ENCODE data around the gene BUB1B.

Gene BUB1B

DNA sequence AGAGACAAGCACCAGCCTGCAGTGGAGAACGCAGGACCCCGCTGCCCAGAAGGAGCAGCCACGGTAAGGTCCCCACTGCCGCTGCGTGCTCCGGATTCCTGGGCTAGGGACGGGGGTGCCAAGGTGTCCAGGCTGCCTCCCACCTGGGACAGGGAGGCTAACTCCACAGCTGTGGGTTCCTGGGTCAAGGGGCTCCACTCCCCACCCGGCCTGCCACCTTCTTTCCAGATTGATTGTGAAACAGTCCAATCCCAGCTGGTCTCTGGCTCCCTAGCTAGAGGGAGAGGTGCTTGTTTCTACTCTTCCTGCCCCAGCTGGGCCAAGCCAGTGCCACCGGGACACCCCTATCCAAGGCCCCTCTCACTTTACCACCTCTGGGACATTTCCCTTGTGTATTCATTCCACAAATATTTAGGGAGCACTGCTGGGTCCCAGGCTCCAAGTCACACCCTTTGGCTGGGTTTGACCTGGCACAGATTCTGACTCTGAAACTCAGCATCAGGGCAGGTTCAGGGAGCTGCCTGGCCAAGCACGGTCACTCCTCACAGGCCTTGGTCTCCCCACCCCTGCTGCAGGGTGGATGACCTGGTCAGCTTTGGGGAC lies 79.9 kb downstream of the BUB1B start:
- DNase-seq, result no peak

DNA sequence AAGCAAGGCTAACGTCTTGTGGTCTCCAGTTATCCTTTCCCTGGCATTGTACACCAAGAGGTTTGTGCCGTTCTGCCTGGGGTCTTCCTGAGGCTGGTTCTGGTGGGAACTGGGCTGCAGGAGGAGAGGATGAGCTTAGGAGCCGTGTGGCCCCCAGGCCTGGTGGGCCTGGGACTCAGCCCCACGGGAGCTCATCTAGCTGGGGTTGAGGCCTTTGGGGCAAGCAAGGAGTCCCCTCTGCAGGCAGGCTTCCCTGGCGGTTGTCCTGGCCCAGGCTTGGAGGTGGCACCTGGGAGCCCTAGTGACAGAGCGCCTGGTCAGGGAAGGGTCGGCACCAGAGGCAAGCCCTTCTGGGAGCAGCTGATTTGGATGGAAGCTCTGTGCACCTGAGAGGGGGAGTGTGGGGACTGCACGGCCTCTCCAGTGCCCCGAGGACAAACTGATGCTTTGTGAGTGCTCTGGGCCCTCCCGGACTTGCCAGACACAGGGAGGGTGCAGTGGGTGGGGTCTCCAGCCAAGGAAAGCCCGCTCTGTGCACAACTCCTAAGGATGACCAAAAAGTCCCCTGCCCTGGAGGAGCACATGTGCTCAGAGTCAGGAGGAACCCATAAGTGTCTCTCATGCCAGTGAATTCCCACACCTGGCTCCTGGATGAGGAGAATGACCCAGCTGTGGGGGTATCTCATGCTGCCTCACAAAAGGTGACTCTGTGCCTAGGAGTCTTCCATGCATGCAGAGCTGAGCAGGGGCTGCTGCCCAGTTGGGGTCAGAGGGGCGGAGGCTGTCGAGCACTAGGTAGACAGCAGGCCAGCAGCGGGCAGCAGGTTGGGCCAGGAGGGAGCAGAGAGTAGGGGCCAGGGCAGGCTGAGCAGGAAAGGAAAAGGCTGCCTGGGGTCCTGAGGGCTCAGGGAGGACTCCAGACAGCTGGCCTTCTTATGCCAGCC lies 80.7 kb downstream of the BUB1B start:
- no peak for DNase-seq

DNA sequence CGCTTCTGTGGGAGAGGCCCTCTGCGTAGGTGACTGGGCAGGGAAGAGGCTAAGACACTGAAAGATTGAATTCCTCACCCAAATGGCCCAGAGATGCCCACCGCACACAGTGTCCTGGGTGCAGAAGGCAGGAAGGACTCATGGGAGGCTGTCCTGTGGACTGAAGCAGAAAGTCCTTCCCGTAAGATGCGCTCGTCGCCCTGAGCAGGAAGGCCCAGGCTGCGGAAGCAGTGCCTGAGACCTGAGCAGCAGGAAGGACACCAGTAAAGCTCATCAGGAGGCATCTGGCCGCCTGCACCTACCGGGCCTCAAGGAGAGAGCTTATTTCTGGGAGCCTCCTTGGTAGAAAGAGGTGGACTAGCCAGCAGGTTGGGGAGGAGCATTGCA lies 81.3 kb downstream of the BUB1B start:
- DNase-seq, result no peak

DNA sequence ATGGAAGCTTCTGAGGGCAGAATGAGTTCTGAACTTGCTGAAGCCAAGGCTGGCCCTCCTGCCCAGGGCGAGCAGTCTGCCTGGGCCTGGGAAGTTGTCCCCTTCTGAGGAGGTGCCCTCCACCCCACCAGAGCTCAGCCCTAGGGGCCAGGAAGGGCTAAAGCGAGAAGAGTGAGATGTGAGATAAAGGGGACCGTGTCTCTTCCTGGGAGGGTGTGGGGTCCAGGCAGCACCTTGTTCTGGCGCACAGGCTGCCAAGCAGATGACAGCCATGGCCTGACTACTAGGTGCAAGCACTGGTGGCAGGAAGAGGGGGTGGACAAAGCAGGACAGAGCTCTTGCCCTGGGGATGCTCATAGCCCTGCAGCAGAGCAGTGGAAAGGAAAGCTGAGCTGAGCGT lies 81.7 kb downstream of the BUB1B start:
- no peak for DNase-seq

DNA sequence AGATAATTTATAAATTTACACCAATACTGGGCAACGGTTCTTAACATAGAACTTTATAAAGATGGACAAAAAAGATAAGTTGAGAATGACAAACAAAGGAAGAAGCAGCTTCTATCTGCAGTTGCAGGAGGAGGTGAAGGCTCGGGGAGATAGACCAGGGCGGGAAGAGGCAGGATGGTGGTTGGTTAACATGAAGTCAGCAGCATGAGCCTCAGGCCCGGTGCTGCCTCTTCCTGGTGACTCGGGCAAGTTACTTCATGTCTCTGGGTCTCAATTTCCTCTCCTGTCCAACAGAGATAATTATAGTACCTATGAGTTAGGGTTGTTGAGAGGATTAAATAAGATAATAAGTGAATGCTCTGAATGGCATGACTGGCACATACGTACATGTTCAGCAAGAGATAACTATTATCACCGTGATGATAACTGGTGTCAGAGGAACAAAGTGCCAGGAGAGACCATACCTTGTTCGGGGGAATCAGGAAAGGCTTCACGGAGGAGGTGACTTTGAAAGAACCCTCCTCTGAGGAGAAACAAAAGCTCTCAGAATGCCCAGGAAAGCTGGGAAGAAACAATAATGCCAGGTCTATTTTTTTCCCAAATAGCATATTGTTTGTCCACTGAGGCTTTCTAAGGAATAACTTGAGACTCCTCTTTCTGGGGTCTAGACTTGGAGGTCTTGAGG lies 82.4 kb downstream of the BUB1B start:
- no peak for DNase-seq

DNA sequence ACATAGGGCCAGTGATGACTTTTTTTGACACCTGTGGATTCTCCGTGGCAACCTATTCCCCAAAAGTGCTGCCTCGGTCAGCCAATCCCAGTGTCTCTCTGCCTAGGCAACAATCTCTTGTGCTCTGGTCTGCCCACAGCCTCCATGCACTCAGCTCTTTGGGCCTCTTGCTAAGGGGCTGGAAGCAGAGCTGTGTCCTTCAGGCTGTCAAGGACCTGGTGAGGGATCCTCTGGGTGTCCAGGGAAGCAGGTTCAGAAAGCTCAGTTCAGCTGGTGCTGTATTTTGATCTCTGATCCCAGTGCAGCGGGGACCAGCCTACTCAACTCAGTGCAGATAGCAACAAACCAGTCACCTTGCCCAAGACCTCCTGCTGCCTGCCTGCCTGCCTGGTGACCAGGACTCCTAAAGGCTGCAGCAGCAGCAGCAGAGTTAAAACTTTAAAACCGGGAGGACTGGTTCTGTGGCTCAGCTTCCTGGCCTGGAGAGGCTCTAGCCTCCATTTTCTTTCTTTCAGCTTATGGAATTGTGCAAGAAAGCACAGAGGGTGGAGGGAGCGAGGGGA lies 84.2 kb downstream of the BUB1B start:
- peak in 2 of 3 experiments; percentile 18 to 41 for DNase-seq

DNA sequence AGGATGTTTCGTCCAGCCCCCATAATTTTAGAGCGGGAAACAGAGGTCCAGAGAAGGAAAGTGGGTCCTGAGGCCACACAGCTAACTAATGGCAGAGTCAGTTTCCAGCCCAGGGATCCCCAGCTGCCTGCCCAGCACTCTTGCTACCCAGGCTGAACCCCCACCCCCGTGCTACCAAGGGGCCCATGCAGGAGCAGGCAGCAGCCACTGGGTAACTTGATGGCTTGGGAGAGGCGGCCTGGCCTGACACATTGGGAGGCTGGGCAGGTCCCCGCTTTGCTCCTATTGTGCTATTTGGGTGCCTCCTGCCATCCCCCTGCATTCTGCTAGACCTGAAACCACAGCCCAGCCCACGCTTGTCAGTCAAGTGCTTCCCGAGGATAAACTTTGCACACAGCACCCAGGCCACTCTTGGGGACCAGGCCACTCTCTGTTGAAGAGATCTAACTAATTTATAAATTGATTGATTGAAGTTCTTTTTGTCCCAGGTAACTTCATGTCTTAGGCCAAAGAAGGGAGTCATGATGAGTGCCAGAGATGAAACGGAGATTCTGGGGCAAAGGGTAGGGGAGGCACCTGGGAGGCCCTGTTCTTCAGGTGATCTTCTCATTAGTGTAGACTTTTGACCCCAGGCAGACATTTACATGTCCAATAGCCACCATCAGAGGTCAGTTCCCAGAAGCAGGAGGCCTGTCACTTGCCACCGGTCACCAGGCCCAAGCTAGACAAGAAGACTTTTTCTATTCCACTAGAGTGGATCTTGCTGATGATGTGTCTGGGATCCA lies 85.0 kb downstream of the BUB1B start:
- no peak for DNase-seq

DNA sequence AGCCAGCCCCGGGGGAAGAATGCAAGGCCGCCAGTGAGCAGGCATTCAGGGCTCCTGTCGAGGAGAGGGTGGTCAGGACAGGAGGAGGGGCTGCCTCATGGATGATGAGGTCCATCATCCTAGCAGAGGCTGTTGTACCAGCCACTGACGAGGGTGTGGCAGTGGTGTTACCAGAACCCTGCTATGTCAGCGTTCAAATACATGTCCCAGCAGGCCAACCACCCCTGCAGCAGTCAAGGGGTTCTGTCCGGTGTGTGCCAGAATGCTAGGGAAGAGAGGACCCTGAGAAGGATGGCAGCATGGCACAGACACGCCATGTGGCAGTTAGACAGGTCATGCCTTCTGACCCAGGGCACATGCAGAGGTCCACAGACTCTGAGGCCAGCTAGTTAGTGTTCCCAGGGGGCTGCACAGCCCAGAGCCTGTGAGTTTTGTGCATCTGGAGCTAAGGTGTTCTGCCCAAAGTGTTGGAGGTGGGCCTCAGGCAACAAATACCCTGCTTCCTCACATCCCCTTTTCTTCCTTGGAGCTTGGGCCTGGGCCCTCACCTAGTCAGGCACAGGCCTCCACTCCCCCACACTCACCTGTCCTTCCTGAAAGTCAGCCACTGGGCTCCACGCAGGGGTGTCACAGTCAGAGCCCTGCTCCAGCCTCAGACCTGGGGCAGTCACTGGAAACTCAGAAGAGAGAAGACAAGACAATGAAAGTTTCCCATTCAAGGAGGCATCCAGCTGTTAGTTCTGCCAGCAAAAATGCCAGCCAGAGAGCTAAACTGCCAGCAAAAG lies 85.8 kb downstream of the BUB1B start:
- DNase-seq, result no peak

DNA sequence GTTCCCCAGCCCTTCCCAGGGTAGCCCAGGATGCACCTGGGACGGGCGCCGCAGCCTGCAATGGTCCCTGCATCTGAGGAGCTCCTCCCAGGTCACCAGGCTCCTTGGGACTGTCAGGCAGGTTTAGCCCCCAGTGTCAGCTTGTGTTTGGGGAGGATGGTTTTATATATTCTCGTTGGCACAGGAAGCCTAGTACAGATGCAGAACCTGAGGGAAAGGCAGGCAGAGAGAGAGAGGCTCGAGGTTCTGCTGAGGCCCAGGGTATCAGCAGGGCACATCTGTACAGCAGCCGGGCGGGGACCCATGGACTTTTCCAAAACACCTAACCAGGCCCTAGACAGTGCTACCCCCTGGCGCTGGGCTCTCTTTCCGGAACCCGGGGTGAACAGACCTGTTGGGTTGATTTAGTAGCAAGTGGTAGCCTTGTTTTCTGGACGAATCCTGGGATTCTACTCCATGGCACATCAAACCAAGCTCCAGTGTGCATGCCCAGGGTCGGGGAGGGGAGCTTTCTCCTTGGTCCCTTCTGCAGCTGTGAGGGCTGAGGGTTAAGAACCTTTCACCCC lies 86.6 kb downstream of the BUB1B start:
- DNase-seq, result no peak

DNA sequence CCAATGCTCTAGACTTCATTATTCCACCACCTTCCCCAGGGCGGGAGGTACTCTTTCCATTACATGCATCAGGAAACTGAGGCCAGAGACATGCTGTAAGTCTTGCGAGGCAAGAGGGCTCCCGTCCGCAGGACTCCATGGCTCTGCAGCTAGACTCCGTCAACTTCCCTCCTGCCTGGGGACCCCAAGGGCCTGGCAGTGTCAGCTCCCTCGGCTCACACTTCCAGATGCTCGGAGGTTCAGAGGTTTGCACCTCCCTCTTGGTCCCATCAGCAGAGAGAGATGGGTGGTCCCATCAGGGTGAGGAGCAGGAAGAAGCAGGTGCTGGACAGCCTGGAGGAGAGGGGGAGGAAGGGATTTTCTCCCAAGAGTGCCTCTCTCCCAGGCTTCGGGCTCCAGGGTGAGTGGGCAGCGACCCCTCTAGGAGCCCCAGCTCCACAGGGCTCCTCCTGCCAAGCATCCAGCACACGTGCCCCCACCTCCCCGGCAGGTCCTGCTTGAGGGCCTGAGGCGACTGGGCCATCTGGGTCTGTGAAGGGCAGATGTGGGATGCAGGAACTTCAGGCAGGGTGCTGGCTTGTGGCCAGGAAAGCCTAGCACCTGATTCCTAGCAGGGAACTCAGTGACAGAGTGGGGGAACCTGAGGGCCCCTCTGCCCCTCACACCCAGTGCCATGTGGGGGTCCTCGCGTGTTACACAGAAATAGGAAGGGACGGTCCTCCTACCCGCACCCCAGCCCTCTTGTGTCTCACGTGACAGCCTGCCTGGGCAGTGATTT lies 87.3 kb downstream of the BUB1B start:
- DNase-seq, result no peak

DNA sequence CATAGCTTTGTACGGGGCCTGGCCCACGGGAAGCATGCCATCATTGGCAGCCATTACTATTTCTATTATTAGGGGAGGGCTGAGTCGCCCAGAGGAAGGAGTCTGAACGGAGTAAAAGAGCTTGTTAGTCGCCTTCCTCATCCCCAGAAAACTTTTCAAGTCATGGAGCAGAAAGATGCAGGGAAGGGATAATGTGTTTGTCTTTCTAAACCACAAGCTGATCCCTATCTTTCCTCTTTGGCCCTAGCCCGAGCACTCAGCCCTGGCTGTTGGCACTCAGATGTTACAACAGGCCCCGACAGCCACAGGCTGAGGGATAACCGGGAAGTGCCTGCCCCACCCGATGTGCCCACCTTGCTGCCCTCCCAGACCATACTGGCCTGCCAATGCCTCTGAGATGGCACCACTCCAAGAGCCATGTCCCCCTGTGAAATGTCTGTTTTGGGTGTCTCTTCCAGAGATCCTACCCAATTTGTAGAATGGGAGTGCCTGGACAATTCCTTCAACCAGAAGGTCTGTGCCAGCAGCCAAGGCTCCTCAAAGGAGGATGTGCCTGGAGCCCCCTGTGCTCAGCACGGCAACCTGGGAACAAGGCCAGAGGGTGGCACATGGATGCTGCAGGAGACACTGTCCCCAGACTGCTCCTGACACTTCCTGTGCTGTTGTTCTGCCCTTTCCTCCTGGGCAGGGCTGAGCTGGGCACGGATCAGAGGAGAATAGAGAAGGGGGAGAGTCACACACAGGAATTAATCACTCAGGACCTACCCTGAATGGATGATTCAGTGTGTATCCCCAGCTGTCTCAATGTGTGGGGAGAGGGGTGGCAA lies 88.8 kb downstream of the BUB1B start:
- DNase-seq, result no peak

DNA sequence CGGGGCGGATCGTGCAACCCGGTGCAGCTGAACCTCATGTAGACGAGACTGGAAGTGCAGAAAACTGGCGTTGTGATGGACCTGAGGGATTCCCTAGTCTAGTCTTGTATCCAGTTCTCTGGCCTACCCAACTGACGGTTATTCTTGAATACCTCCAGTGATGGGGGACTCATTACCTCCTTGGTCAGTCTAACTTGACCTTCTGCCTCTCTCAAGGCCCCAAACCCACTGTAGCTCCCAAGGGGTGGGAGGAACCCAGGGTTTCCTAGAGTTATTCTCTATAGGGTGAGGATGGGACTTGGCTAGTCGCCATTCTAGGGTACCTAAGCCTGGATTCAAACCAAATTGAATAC lies 89.4 kb downstream of the BUB1B start:
- no peak for DNase-seq

DNA sequence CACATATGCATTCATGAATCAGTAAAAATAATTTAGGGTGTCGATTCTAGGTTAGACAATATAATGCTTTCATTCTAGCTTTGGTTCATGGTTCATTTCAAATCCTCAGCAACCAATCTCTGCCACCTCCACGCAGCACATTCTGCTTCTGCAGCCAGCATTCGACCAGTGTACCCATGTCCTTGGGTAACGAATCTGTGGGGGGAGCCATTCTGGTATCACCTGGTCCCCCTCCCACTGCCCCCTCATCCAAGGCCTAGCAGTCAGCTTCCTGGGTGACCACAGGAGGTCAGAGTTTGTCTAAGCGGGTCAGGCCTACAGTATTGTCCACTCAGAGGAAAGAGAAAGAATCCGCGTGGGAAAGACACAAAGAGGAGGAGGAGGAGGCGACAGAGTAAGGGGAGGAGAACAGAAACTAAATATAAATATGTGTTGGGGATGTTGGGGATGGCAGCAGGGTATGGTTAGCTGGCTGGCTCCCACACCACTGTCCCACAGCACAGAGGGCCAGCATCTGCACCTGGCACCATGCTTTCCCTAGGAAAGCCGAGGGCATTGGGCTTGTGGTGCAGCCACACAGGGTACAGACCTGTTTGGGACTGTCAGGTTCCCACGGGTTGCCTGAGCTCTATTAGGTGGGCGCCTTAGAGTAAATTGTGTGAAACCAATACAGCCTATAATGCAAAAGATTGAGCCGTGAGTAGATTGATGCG lies 90.1 kb downstream of the BUB1B start:
- DNase-seq, result no peak

DNA sequence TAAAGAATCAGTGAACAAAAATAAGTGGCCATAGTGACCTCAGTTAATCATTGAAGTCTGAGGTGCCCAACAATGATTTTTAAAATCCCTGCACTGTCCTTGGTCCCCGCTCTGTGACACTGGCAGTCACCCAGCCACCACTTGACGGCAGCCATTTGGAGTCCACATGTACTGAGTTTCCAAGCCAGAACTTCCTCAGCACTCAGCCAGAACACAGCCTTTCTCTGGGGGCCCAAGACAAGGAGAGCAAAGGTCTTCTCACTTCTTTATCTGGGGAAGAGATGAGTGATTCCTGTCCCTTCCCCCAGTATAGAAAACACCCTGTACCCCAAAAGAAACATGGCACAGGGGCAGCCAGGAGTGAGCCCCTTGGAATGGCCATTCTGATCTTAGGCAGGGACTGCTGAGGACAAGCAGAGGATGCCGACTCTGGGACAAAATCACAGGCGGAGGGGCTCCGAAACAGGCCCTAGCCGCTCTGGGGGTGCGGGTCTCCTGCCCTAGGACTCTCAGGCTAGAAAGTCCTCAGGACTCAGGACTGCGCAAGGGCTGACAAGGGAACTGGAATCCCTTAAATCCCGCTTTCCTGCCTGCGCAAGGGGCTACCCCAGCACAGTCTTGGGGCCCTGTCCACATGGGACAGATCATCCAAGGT lies 90.7 kb downstream of the BUB1B start:
- DNase-seq, result no peak

DNA sequence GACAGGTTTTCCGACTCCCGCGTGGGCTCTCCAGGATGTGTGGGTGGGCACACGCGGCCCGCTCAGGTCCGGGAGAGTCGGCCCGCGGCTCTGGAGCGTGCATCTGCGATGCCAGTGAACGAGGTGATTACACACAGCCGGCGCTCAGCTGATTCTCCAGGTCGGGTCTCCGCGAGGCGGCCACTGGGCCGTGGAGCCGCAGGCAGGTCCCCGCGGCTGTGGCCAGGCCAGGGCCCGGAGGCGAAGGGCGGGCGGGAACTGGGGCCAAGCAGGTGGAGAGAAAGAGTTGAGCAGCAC lies 91.2 kb downstream of the BUB1B start:
- peak in 1 of 3 experiments; percentile 63 for DNase-seq

DNA sequence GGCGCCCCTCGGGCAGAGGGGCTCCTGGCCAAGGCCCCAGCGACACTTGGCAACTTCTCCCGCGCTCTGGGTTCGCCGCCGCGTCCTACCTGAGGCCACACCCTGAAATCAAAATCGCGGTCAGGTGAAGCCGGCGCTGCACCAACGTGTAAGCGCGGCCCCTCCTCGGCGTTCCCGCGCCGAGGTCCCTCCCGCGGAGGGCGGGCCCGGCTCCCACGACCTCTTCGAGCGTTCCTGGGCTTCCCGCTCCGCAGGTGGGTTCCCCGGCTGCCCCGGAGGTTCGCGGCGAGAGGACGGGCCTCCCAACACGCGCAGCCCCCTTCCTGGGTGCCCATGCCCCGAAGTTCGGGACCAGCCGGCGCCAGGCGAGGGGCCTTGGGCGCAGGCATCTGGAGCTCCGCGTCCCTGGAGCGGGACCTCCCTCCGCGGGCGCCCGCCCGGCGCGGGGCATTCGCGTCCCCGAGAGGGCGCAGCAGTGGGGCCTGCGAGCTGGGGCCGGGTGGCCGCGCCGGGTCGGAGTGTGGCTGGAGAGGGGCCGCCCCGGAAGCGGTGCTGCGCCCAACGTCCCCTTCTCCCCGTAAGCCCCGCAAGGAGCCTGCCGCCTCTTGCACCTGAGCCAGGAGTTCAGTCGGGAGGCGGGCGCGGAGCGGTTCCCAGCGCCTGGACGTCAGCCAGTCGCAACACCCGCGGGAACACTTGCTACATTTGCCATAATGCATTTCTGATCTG lies 91.7 kb downstream of the BUB1B start:
- peak; percentile 22 to 76 (median 70) for DNase-seq

DNA sequence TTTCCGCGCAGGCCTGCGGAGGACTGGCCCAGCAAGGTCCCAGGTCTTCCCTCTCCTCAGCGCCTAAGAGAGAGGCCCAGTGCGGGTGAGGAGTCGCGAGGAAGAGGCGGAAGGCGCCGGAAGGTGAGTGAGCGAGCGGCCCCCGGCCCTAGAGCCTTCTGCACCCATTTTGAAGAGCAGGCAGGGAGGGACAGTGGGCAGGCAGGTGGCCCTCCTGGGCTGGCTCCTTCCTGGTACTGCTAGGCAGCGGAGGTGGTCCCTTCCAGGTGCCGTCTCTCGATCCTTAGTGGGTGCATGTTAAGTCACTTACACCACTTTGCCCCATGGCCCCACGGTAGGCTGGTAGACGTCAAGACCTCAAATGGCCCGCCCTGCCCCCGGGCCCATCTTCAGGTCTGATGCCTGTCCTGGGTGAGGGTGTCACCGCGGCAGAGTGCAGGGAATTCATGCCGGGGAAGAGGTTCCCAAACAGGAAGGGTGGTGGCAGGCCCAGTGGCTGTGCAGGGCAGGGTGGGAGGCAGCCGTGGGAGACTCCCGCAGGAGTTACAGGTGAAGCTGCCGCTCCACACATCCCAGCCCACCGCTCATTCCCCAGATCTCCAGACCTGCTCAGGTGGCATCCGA lies 92.4 kb downstream of the BUB1B start:
- DNase-seq, result no peak

DNA sequence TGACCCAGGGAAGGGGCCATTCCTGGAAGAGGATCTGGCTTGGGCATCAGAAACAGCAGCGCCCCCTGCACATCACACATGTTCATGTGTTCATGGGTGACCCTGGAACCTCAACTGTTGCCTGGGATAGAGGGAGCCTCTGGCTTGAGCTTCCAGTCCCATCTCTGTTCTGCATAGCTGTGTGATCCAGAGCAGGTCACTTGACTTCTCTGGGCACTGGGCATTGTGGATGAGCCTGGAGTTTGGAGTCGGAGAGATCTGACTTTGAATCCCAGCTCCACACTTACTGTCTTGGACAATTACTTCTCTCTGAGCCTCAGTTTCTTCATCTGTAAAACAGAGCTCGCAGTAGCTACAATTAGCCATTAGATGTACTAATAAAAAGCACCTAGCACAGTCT lies 93.6 kb downstream of the BUB1B start:
- DNase-seq, result no peak

Data from NCI-H1417 (cell line).